Uterus (tissue), 2 donors: Measurements from ENCODE around the gene DGLUCY.
"Not testable (repeated sequence)": the region's sequence is repeated elsewhere in the genome, so short reads cannot be mapped to it uniquely, and the experiment has no call there.

Experiments
- POLR2A ChIP-seq, 2 donors: fragments of 450-650 bp; IDR thresholded peaks; one replicate each; pipeline ENCODE4 v1.6.1; 2016; ENCODE audit warnings: antibody characterized with exemption in 2 of 2, mild to moderate bottlenecking in 1 of 2, moderate library complexity in 1 of 2
- TF ChIP-seq, protein P1 (sequence below), 4 experiments: fragments of 200-600 bp in 2 of 4; fragments of 450-650 bp in 2 of 4; sonication (generic) in 2 of 4; IDR thresholded peaks; one replicate each; pipeline ENCODE4 v1.5.1; 2016 to 2019; ENCODE audit warnings: antibody characterized with exemption in 4 of 4, mild to moderate bottlenecking in 2 of 4, moderate library complexity in 1 of 4

DNA sequence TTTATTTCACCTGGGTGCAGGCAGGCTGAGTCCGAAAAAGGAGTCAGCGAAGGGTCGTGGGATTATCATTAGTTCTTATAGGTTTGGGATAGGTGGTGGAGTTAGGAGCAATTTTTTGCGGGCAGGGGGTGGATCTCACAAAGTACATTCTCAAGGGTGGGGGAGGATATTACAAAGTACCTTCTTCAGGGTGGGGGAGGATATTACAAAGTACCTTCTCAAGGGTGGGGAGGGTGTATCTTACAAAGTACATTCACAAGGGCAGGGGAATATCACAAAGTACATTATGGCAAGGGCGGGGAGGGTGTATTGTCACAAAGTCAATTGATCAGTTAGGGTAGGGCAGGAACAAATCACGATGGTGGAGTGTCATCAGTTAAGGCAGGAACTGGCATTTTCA lies 86.9 kb downstream of the DGLUCY start:
- TF ChIP-seq POLR2A (IDR thresholded peaks at IDR 0.05) = not testable (repeated sequence)
- TF ChIP-seq, protein P1, sequence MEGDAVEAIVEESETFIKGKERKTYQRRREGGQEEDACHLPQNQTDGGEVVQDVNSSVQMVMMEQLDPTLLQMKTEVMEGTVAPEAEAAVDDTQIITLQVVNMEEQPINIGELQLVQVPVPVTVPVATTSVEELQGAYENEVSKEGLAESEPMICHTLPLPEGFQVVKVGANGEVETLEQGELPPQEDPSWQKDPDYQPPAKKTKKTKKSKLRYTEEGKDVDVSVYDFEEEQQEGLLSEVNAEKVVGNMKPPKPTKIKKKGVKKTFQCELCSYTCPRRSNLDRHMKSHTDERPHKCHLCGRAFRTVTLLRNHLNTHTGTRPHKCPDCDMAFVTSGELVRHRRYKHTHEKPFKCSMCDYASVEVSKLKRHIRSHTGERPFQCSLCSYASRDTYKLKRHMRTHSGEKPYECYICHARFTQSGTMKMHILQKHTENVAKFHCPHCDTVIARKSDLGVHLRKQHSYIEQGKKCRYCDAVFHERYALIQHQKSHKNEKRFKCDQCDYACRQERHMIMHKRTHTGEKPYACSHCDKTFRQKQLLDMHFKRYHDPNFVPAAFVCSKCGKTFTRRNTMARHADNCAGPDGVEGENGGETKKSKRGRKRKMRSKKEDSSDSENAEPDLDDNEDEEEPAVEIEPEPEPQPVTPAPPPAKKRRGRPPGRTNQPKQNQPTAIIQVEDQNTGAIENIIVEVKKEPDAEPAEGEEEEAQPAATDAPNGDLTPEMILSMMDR (IDR thresholded peaks at IDR 0.05) = not testable (repeated sequence)
